ENCODE measurements around the gene APLP2.

APLP2 gene

DNA sequence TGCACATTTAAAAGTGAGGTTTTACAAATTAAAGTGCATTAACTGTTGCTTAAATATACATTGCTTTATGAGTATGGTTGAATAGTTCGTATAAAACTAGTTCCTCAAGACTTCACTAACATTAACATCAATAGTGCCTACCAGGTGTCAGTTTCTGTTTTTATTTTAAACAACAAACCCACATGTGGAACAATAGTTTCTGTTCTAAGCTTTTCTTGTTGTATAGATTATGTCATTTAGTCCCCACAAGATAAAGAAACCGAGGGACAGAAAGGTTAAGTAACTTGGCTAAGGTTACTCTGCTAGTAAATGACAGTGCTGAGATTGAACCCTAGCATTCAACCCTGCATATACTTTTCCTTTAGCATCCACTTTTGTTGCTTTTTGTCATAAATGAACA lies 48.5 kb downstream of the APLP2 start:
- no peak for DNase-seq (ENCODE audit: low read depth in 2 of 2)

DNA sequence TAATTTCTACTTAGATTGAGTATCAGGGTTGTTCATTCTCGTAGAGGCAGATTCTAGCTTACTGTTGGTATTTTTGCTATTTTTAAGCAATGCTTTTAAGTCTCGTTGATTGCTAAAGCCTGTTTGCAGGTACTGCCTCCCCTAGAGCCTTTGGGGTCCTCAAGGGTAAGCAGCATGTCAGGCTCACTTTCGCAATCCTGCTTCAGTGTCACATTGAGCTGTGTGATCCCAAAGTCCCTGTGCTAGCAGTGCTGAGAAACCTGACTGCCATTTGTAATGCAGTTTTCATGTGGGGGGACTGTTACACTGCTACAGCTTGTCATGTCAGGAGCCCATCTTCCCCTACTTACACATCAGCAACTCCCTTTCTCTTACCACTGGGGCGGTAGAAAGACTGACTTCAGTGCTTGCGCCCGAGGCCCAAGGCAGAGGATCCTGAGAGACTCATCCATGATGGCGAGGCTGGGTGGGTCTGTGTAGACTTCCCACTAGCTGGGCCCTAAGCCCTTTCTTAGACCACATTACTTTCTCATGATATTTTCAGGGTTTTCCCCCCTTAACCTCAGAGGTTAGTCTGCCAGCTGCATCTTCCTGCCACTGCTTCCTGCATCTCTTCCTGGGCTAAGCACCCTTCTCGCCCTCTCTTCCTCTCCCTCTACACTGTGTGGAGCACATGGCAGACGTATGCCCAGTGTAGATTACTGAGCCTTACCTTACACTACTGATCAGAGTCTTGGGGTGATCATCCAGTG lies 49.1 kb downstream of the APLP2 start:
- DNase-seq (ENCODE audit: low read depth in 2 of 2): no peak

DNA sequence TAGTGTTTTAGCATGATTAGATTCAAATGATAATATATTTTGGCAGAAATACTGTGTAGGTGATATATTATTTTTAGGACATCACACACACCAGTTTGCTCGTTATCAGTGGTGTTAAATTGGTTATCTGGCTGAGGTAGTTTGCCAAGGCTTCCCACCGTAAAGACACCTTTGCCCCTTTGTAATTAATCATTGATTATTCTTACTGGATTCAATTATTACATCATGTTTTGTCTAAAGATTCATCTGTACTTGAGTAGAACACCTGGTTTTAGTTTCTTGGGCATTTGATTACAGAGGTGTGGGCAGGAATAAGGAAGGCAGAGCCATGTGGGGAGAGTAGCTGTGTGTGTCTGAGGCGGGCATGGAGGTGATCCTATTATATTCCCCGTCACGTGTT lies 50.4 kb downstream of the APLP2 start:
- DNase-seq (ENCODE audit: low read depth in 2 of 2): no peak

DNA sequence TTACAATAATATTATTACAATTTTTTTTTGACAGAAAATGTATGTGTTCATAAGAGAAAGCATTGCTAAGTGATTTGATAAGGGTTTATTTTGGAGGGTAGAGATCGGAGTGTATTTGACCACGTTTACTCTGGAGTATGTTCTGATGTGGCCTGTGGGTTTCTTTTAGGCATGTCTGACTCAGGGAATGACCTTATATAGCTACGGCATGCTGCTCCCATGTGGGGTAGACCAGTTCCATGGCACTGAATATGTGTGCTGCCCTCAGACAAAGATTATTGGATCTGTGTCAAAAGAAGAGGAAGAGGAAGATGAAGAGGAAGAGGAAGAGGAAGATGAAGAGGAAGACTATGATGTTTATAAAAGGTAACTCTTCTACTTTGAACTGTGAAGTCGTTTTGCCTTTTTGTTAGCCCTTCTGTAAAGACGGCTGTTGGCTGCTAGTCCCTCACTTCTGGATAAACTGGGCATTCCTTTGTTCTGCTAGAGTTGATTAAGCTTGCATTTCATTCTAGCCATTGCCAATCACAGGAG lies 51.8 kb downstream of the APLP2 start:
- peak; percentile 42 to 43 for DNase-seq (ENCODE audit: low read depth in 2 of 2)

- no peak for DNase-seq (ENCODE audit: low read depth in 2 of 2)
Observed at GRCh38 chr11:130122141-130122575, 52.5 kb downstream of the APLP2 start.

- no peak for DNase-seq (ENCODE audit: low read depth in 2 of 2)
Observed at GRCh38 chr11:130123414-130124040, 53.8 kb downstream of the APLP2 start.

DNA sequence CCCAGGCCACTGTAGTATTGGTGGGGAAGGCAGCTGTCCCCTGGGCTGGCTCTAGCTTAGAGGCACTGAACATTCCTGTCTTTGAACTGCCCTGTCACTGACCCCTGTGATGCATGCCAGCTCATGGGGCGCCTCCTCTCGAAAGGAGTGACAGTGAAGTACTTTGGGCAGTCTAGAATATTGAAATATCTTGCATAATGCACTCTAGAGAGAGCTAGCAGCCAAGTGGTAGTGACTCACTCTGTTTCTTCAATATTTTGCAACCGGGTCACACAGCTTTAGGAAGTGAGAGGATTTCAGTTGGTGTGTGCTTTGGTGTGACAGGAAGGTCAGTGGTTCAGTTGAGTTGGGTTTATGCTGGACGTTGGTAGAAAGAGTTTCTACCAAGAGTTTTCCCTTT lies 54.4 kb downstream of the APLP2 start:
- DNase-seq (ENCODE audit: low read depth in 2 of 2): peak; percentile 45 to 52

DNA sequence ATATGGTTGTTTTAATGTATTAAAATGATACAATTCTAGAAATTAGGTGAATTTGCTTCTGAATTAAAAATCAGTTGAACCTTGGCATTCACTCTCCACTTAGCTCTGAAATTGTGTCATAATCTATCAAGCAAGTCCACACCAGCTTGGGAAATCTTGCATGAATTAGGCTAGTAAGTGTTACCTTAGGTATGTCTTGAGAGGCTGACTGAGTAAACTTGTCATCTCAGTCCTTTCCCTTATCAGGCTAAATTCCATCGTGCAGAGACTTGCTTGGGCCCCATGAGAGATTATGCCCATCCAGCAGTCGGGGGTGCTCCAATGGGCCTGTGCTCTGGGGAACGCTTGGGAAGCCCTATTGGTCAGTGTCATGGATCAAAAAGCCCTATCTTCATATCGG lies 55.9 kb downstream of the APLP2 start:
- DNase-seq (ENCODE audit: low read depth in 2 of 2): no peak

DNA sequence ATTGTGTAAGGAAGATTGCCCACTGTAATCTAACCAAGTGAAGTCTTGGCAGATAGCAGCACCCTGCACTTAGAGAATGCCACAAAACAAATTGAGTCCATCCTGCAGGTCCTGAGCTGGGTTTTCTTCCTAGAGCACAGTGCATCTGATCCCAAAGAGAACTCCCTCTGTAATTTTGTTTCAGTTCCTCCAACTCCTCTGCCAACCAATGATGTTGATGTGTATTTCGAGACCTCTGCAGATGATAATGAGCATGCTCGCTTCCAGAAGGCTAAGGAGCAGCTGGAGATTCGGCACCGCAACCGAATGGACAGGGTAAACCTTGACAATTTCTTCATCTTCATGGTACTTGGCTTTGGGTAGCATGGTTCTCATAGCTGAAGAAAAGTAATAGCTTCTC lies 56.8 kb downstream of the APLP2 start:
- no peak for DNase-seq (ENCODE audit: low read depth in 2 of 2)

GRCh38 chr11:130127509-130127908 lies 57.8 kb downstream of the APLP2 start:
- DNase-seq (ENCODE audit: low read depth in 2 of 2): no peak

DNA sequence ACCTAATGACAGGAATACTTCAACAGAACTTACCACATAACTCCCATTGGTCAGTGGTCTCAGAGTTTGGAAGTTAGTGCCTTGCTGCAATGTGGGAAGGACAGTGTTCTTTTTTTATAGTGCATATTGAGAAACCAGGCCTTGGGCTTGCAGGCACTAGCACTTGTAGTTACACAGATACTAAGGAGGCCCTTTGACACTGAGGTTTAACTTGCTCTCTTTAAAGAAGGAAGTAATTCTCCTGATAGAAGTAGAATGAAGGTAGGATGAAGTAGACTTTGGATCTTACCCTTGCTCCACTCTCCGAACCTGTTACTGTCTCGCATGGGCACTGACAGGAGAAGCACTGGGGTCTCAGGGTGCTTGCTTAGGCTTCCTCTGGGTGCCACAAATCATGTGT lies 58.9 kb downstream of the APLP2 start:
- no peak for DNase-seq (ENCODE audit: low read depth in 2 of 2)

- DNase-seq (ENCODE audit: low read depth in 2 of 2): no peak
Observed at GRCh38 chr11:130129922-130130321, 60.2 kb downstream of the APLP2 start.

DNA sequence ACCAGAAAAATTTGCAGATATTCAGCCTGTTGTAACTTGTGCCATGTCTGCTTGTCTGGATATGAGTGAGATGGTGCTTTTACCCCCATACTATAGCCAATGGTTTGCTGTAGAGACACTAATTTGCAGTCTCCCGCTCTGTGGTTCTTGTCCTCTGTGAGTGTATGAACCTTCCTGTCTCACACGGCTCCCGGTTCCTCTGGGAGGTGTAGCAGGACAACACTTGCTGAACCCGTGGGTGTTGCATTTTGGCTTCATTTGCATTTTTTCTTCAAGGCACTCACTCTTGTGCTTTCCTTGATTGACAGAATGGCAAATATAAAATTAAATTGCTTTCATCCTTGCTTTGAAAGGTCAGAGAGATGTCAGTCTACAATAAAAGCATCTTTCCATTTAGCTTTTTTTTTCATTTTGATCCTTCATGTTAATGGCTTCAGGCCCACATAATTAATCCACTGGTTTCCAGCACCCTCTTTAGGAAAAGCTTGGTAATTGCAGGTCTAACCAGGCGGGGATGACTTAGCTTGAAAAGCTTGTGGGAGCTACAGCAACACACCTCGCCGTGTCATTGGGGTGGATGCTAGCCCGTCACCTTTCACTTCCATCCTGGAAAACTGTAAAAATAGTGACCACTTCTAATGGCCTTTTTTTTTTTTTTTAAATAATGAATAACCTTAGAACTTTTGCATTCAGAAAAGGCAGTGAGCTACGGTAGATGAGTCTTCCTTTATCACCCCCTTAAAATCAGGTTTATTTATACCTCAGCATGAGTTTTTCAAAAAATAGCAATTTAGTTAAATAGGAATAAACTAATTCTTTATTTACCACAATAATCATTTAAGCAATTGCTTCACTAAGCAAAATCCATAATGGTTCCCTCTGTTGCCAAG lies 62.5 kb downstream of the APLP2 start:
- peak; percentile 20 to 29 for DNase-seq (ENCODE audit: low read depth in 2 of 2)

DNA sequence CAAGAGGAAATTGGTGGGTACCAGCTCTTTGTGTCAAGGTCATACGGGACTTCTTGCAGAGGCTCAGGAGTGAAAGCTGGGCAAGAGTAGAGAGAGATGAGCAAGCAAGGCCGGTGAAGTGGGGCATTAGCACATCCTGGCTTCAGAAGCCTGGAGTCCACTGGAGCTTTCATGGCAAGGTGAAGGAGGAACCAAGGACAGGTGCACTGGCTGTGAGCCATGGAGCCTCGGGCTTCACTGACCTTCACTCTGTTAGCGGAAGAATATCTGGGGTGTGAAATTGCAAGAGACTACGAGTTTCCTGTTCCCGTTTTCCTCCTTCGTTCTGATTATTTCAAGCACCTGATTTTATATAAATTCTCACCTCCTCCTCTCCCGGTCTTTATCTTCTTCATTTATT lies 64.0 kb downstream of the APLP2 start:
- DNase-seq (ENCODE audit: low read depth in 2 of 2): no peak

GRCh38 chr11:130136107-130136506 lies 66.4 kb downstream of the APLP2 start:
- DNase-seq (ENCODE audit: low read depth in 2 of 2): no peak

GRCh38 chr11:130137999-130138398 lies 68.3 kb downstream of the APLP2 start:
- DNase-seq (ENCODE audit: low read depth in 2 of 2): no peak

DNA sequence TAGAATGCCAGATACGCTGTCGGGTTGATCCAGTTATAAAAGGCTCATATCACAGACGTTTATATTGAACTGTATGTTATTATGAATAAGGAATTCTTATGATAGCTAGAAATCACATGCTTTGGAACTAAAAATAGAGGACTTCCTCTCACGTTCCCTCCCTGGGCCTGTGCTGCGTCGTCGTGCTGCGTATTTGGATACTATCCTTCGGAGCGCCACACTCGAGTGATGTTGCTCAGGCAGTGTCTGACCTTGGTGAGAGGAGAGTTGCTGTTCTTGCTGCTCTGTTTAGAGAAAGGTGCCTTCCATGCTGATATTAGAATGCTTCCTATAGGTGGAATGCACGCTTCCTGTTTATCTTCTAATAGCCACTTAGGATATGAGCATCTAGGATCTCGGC lies 69.7 kb downstream of the APLP2 start:
- DNase-seq (ENCODE audit: low read depth in 2 of 2): no peak

- no peak for DNase-seq (ENCODE audit: low read depth in 2 of 2)
Observed at GRCh38 chr11:130141561-130142341, 72.1 kb downstream of the APLP2 start.

DNA sequence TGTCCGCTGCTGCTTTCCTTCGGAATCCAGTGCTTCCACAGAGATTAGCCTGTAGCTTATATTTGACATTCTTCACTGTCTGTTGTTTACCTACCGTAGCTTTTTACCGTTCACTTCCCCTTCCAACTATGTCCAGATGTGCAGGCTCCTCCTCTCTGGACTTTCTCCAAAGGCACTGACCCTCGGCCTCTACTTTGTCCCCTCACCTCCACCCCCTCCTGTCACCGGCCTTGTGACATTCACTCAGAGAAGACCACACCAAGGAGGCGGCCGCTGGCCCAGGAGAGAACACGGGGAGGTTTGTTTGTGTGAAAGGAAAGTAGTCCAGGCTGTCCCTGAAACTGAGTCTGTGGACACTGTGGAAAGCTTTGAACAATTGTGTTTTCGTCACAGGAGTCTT lies 74.4 kb downstream of the APLP2 start:
- DNase-seq (ENCODE audit: low read depth in 2 of 2): no peak

DNA sequence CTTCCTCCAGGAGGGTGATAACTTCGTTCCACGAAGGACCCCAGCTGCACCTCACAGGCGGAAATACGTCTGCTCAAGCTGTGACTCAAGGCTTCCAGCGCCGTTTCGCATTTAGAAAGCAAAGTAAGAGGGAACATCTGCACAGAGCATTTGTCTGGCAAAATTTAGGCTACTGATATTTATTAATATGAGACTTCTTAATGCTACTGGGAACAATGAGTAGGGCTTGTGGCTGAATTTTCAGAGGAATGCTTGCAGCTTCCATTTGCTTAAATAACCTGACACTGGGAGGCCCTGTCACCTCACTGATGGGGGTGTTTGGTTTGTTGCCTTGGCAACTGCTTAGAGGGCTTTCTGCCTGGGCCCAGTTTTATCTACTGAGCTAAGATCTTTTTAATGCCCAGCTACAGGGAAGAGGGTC lies 75.2 kb downstream of the APLP2 start:
- no peak for DNase-seq (ENCODE audit: low read depth in 2 of 2)

- DNase-seq (ENCODE audit: low read depth in 2 of 2): no peak
Observed at GRCh38 chr11:130145311-130145812, 75.7 kb downstream of the APLP2 start.
